Dedifferentiated amniotic fluid mesenchymal stem cell (primary cell): Measurements from ENCODE around the gene STK38L.

Experiments
- DNase-seq: peaks from one replicate; pipeline ENCODE4 v3.0.0-alpha.2; 2016; ENCODE audit errors: extremely low spot score

The STK38L gene

GRCh38 chr12:27345376-27345775, 101.3 kb downstream of the STK38L start:
- no peak for DNase-seq

GRCh38 chr12:27347779-27348178, 103.7 kb downstream of the STK38L start:
- DNase-seq, result no peak

GRCh38 chr12:27351476-27351875, 107.4 kb downstream of the STK38L start:
- no peak for DNase-seq

- no peak for DNase-seq
These were observed 111.4 kb downstream of the STK38L start for GRCh38 chr12:27355486-27355885.

GRCh38 chr12:27355979-27356378, 111.9 kb downstream of the STK38L start:
- DNase-seq, result no peak

GRCh38 chr12:27359578-27360340, 115.7 kb downstream of the STK38L start:
- DNase-seq, result peak; percentile 20

- peak; percentile 31 for DNase-seq
These were observed 117.3 kb downstream of the STK38L start for GRCh38 chr12:27361372-27361771.

GRCh38 chr12:27366621-27367020, 122.5 kb downstream of the STK38L start:
- DNase-seq, result no peak

- DNase-seq, result no peak
These were observed 123.0 kb downstream of the STK38L start for GRCh38 chr12:27367078-27367477.
